OCI-LY1 (cell line): ENCODE results near the gene STK4.

ENCODE experiments used
- H2AFZ ChIP-seq: fragments of 200-600 bp; sonication (generic), shearing (Covaris generic); 2 replicates; pipeline ENCODE4 v1.6.0; 2014; ENCODE audit warnings: antibody characterized with exemption, mild to moderate bottlenecking, low read length
- H3F3A ChIP-seq: fragments of 200-600 bp; sonication (generic), shearing (Covaris generic); 2 replicates; pipeline ENCODE4 v1.6.0; 2014; ENCODE audit warnings: mild to moderate bottlenecking, antibody characterized with exemption, low read length, moderate library complexity; ENCODE audit not compliant: insufficient read depth
- H3K27ac ChIP-seq: fragments of 200-600 bp; sonication (generic); 2 replicates; pipeline ENCODE4 v1.5.1; 2014; ENCODE audit warnings: low read length, mixed run types, mild to moderate bottlenecking, low read depth; ENCODE audit not compliant: poor library complexity, severe bottlenecking
- H3K27me3 ChIP-seq: fragments of 200-600 bp; sonication (generic); 2 replicates; pipeline ENCODE4 v1.6.0; 2014; ENCODE audit warnings: antibody characterized with exemption, mild to moderate bottlenecking, low read length, moderate library complexity; ENCODE audit not compliant: insufficient read depth
- H3K36me3 ChIP-seq: fragments of 200-600 bp; sonication (generic); 2 replicates; pipeline ENCODE4 v1.6.1; 2014; ENCODE audit warnings: mild to moderate bottlenecking, antibody characterized with exemption, low read length, moderate library complexity, mixed read lengths; ENCODE audit not compliant: insufficient read depth
- H3K4me1 ChIP-seq: fragments of 200-600 bp; sonication (generic); 2 replicates; pipeline ENCODE4 v1.5.1; 2014; ENCODE audit warnings: mild to moderate bottlenecking, low read length, moderate library complexity; ENCODE audit not compliant: insufficient read depth, severe bottlenecking
- H3K4me2 ChIP-seq: fragments of 200-600 bp; sonication (generic), shearing (Covaris generic); 2 replicates; pipeline ENCODE4 v1.6.1; 2014; ENCODE audit warnings: low read length
- H3K4me3 ChIP-seq: fragments of 200-600 bp; sonication (generic); 2 replicates; pipeline ENCODE4 v1.5.1; 2014; ENCODE audit warnings: low read length, low read depth, mild to moderate bottlenecking, mixed read lengths; ENCODE audit not compliant: poor library complexity, severe bottlenecking
- H3K79me2 ChIP-seq: fragments of 200-600 bp; shearing (Covaris generic); 2 replicates; pipeline ENCODE4 v1.6.1; 2016; ENCODE audit warnings: mixed run types, low read length, mixed read lengths; ENCODE audit not compliant: insufficient read depth
- H3K9ac ChIP-seq: fragments of 200-600 bp; sonication (generic), shearing (Covaris generic); 2 replicates; pipeline ENCODE4 v1.6.1; 2014; ENCODE audit warnings: mild to moderate bottlenecking, low read length, mixed read lengths
- H3K9me2 ChIP-seq: fragments of 200-600 bp; sonication (generic), shearing (Covaris generic); 2 replicates; pipeline ENCODE4 v1.6.1; 2014; ENCODE audit warnings: low read depth, mild to moderate bottlenecking, low read length, mixed read lengths
- H3K9me3 ChIP-seq: fragments of 200-600 bp; shearing (Covaris generic); 2 replicates; pipeline ENCODE4 v1.6.1; 2014; ENCODE audit warnings: low read length, mixed read lengths
- H4K20me1 ChIP-seq: fragments of 200-600 bp; sonication (generic), shearing (Covaris generic); 2 replicates; pipeline ENCODE4 v1.6.0; 2016; ENCODE audit warnings: mild to moderate bottlenecking, low read length; ENCODE audit not compliant: insufficient read depth
- EZH2 ChIP-seq: fragments of 200-600 bp; sonication (generic), shearing (Covaris generic); IDR thresholded peaks from 2 replicates; pipeline ENCODE4 v1.8.0; 2017; ENCODE audit warnings: borderline replicate concordance, mixed run types, mild to moderate bottlenecking, antibody characterized with exemption, low read length, moderate library complexity, mixed read lengths
- TF ChIP-seq, protein P1 (sequence below): fragments of 200-600 bp; sonication (generic), shearing (Covaris generic); IDR thresholded peaks from 2 replicates; pipeline ENCODE4 v1.5.1; 2017; ENCODE audit warnings: mild to moderate bottlenecking, antibody characterized with exemption, low read length, moderate library complexity, mixed read lengths

STK4 gene

GRCh38 chr20:45115829-45116228, 149.5 kb downstream of the STK4 start:
- no peaks in the 10 kb centered on the region for H3K4me1 ChIP-seq
- no peaks in the 10 kb centered on the region for H3K36me3 ChIP-seq
- H3K9ac ChIP-seq: no peak overlapping the region
- no peaks in the 10 kb centered on the region for H4K20me1 ChIP-seq
- H3K4me3 ChIP-seq: no peak overlapping the region
- H3K4me2 ChIP-seq: no peak overlapping the region
- no peaks in the 10 kb centered on the region for H3K79me2 ChIP-seq
- no peak overlapping the region for H2AFZ ChIP-seq
- no peaks in the 10 kb centered on the region for H3K9me3 ChIP-seq
- H3K27me3 ChIP-seq: no peaks in the 10 kb centered on the region
- TF ChIP-seq, protein P1, sequence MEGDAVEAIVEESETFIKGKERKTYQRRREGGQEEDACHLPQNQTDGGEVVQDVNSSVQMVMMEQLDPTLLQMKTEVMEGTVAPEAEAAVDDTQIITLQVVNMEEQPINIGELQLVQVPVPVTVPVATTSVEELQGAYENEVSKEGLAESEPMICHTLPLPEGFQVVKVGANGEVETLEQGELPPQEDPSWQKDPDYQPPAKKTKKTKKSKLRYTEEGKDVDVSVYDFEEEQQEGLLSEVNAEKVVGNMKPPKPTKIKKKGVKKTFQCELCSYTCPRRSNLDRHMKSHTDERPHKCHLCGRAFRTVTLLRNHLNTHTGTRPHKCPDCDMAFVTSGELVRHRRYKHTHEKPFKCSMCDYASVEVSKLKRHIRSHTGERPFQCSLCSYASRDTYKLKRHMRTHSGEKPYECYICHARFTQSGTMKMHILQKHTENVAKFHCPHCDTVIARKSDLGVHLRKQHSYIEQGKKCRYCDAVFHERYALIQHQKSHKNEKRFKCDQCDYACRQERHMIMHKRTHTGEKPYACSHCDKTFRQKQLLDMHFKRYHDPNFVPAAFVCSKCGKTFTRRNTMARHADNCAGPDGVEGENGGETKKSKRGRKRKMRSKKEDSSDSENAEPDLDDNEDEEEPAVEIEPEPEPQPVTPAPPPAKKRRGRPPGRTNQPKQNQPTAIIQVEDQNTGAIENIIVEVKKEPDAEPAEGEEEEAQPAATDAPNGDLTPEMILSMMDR: no peak
- TF ChIP-seq EZH2: no peak
- no peak overlapping the region for H3K27ac ChIP-seq
- H3K9me2 ChIP-seq: no peaks in the 10 kb centered on the region
- H3F3A ChIP-seq: no peaks in the 10 kb centered on the region

GRCh38 chr20:45117581-45117980, 151.3 kb downstream of the STK4 start:
- H3K9ac ChIP-seq: no peak overlapping the region
- no peaks in the 10 kb centered on the region for H3K4me1 ChIP-seq
- TF ChIP-seq, protein P1: no peak
- H3K4me2 ChIP-seq: no peak overlapping the region
- H3K9me2 ChIP-seq: no peaks in the 10 kb centered on the region
- H3F3A ChIP-seq: no peaks in the 10 kb centered on the region
- no peak overlapping the region for H3K27ac ChIP-seq
- no peak overlapping the region for H3K4me3 ChIP-seq
- no peaks in the 10 kb centered on the region for H3K27me3 ChIP-seq
- no peaks in the 10 kb centered on the region for H4K20me1 ChIP-seq
- H3K79me2 ChIP-seq: no peaks in the 10 kb centered on the region
- H3K36me3 ChIP-seq: no peaks in the 10 kb centered on the region
- H3K9me3 ChIP-seq: no peaks in the 10 kb centered on the region
- H2AFZ ChIP-seq: no peak overlapping the region

- Histone ChIP-seq H3K9me2 (no peaks in the 10 kb centered on the region), H3K4me1 (no peaks in the 10 kb centered on the region), H3K9ac (no peak overlapping the region), H3K36me3 (no peaks in the 10 kb centered on the region), H3K4me3 (no peak overlapping the region), H3K9me3 (no peaks in the 10 kb centered on the region), H3K79me2 (no peaks in the 10 kb centered on the region), H4K20me1 (no peaks in the 10 kb centered on the region), H3K27me3 (no peaks in the 10 kb centered on the region), H2AFZ (no peak overlapping the region), H3K4me2 (no peak overlapping the region), H3F3A (no peaks in the 10 kb centered on the region), H3K27ac (no peak overlapping the region)
- TF ChIP-seq EZH2: no peak
- TF ChIP-seq, protein P1: no peak
These were observed 151.7 kb downstream of the STK4 start for GRCh38 chr20:45118028-45118427.
